ENCODE results near the gene EBLN2.

EBLN2 gene

GRCh38 chr3:73061416-73061815 lies at the start of gene EBLN2:
TSS of gene EBLN2 (plus strand) at chr3:73061659. CDS start at chr3:73062082, 423 bp downstream.
- DNase-seq, result no peak

GRCh38 chr3:73018298-73018697 lies 43.2 kb upstream of the EBLN2 start:
- no peak for DNase-seq

- DNase-seq, result no peak
Measured at GRCh38 chr3:73018790-73019441, 42.5 kb upstream of the EBLN2 start.

GRCh38 chr3:73021301-73021835 lies 40.1 kb upstream of the EBLN2 start:
- no peak for DNase-seq

GRCh38 chr3:73024836-73025235 lies 36.6 kb upstream of the EBLN2 start:
- no peak for DNase-seq

- DNase-seq, result no peak
Measured at GRCh38 chr3:73026111-73026759, 35.2 kb upstream of the EBLN2 start.

- no peak for DNase-seq
Measured at GRCh38 chr3:73026760-73027113, 34.7 kb upstream of the EBLN2 start.

- no peak for DNase-seq
Measured at GRCh38 chr3:73028803-73029202, 32.7 kb upstream of the EBLN2 start.

- DNase-seq, result no peak
Measured at GRCh38 chr3:73029321-73029796, 32.1 kb upstream of the EBLN2 start.

- DNase-seq, result no peak
Measured at GRCh38 chr3:73030073-73030597, 31.3 kb upstream of the EBLN2 start.

- no peak for DNase-seq
Measured at GRCh38 chr3:73031573-73032103, 29.8 kb upstream of the EBLN2 start.

GRCh38 chr3:73036694-73037591 lies 24.5 kb upstream of the EBLN2 start:
- DNase-seq, result no peak

GRCh38 chr3:73041537-73041936 lies 19.9 kb upstream of the EBLN2 start:
- DNase-seq, result no peak

GRCh38 chr3:73043414-73043813 lies 18.0 kb upstream of the EBLN2 start:
- no peak for DNase-seq

GRCh38 chr3:73045391-73045790 lies 16.1 kb upstream of the EBLN2 start:
- DNase-seq, result no peak

- DNase-seq, result no peak
Measured at GRCh38 chr3:73046195-73046594, 15.3 kb upstream of the EBLN2 start.

GRCh38 chr3:73049319-73049718 lies 12.1 kb upstream of the EBLN2 start:
- no peak for DNase-seq

- no peak for DNase-seq
Measured at GRCh38 chr3:73052857-73053256, 8.6 kb upstream of the EBLN2 start.

- DNase-seq, result no peak
Measured at GRCh38 chr3:73055583-73055982, 5.9 kb upstream of the EBLN2 start.

GRCh38 chr3:73056014-73056844 lies 5.2 kb upstream of the EBLN2 start:
- DNase-seq, result no peak

- DNase-seq, result no peak
Measured at GRCh38 chr3:73056845-73057150, 4.7 kb upstream of the EBLN2 start.

- no peak for DNase-seq
Measured at GRCh38 chr3:73060302-73060723, 1.1 kb upstream of the EBLN2 start.

All from 8988T (cell line).